Middle frontal gyrus (tissue), 1 donor: ENCODE results near the gene IMMP2L.

ENCODE experiments used
- DNase-seq: peaks from one replicate; pipeline ENCODE4 v3.0.0-alpha.2; 2015; ENCODE audit warnings: low spot score; ENCODE audit errors: extremely low spot score

Gene IMMP2L

GRCh38 chr7:111224354-111225231, 337.7 kb downstream of the IMMP2L start:
- DNase-seq = no peak

GRCh38 chr7:111223802-111224253, 338.5 kb downstream of the IMMP2L start:
- no peak for DNase-seq

GRCh38 chr7:111215550-111215949, 346.7 kb downstream of the IMMP2L start:
- no peak for DNase-seq

GRCh38 chr7:111212857-111213523, 349.3 kb downstream of the IMMP2L start:
- no peak for DNase-seq

GRCh38 chr7:111210996-111211395, 351.3 kb downstream of the IMMP2L start:
- DNase-seq = no peak

GRCh38 chr7:111210043-111210442, 352.2 kb downstream of the IMMP2L start:
- DNase-seq = no peak

GRCh38 chr7:111205251-111205650, 357.0 kb downstream of the IMMP2L start:
- no peak for DNase-seq

- no peak for DNase-seq
Measured at GRCh38 chr7:111202321-111202720, 360.0 kb downstream of the IMMP2L start.

- DNase-seq = no peak
Measured at GRCh38 chr7:111199643-111200042, 362.6 kb downstream of the IMMP2L start.

- DNase-seq = no peak
Measured at GRCh38 chr7:111198255-111198654, 364.0 kb downstream of the IMMP2L start.

GRCh38 chr7:111196655-111197054, 365.6 kb downstream of the IMMP2L start:
- no peak for DNase-seq

- DNase-seq = no peak
Measured at GRCh38 chr7:111192614-111193413, 369.5 kb downstream of the IMMP2L start.

- DNase-seq = no peak
Measured at GRCh38 chr7:111190804-111191203, 371.5 kb downstream of the IMMP2L start.

- DNase-seq = no peak
Measured at GRCh38 chr7:111184987-111185386, 377.3 kb downstream of the IMMP2L start.

GRCh38 chr7:111183321-111183720, 379.0 kb downstream of the IMMP2L start:
- DNase-seq = no peak

- no peak for DNase-seq
Measured at GRCh38 chr7:111180338-111180737, 382.0 kb downstream of the IMMP2L start.

GRCh38 chr7:111175908-111176441, 386.3 kb downstream of the IMMP2L start:
- no peak for DNase-seq

- DNase-seq = no peak
Measured at GRCh38 chr7:111174510-111174909, 387.8 kb downstream of the IMMP2L start.

- DNase-seq = no peak
Measured at GRCh38 chr7:111173990-111174389, 388.3 kb downstream of the IMMP2L start.

GRCh38 chr7:111173528-111173927, 388.8 kb downstream of the IMMP2L start:
- no peak for DNase-seq

GRCh38 chr7:111172564-111173257, 389.6 kb downstream of the IMMP2L start:
- DNase-seq = no peak
